ENCODE data around the gene WAPL. TPM values are rescaled to one million over a fixed set of nuclear protein-coding genes. Genes with fewer than 3 reads are reported as not detected.
"Not testable (repeated sequence)": the region's sequence is repeated elsewhere in the genome, so short reads cannot be mapped to it uniquely, and the experiment has no call there.

WAPL gene
- total RNA-seq, 1 donor from 2014 or later = 34.2 TPM

DNA sequence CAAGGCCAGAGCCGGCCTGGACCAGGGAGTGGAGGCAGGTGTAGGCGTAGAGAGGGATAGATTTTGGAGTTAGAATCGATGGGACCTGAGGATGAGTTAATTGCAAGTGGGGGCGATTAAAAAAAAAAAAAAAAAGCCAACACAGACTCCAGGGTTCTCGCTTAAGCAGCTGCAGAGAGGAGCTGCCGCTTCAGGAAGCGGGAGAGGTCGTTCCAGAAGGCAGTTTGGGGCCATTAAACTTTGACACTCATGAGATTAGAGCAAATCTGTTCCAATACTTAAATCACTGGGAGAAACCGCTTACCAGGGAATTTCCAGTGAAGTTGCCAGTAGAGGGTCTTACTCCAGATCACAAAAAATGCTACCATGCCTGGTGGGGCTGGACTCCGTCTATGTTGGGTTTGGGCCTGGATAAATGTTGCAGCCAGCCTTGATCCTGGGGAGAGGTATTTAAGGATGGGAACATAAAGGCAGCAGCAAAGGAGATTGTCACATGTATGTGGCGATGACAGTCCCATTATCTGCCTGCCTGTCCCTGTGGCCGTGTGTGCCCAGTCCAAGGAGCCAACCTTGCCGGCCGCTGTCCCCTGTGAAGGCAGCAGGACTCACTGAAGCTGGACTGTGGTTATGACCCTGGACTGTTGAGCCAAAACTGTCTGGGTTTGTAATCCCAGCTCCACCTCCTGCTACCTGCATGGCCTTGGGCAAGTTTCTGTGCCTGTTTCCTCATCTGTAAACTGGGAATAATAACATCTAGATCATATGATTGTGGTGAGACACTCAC, 131.1 kb downstream of the WAPL start:
- DNase-seq (ENCODE audit: low spot score) = no peak

DNA sequence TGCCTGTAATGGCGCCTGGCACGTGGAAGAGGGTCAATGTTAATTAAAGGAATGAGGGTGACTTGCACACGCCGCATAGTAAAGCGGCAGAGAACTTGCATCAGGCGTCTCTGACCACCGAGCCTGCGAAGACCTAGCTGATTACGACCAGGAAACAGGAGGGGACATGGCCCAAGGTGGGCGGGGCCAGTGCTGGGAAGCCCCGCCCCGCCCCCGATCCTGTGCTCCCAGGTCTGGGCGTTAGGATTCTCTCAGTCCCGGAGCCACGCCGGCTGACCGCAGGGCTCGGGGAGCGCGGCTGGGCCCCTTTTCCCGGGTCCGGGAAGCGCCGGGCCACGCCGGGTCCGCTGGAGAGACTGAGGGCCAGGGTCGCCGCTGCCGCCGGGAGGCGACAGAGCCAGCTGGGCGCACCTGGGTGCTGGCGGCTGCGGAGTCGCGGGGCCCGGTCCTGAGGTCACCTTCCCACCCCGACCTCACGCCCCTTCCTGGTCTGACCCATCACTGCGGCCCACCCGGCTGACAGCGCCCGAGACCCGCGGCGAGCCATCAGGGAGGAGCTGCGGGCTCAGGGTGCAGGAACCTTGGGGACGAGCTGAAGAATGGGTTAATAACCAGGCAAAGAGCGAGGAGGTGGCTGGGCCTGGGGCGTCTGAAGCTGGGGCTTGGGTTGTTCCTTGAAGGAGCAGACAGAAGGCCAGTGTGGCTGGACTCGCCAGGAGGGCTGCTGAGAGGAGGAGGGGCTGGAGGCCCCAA, 132.0 kb downstream of the WAPL start:
- DNase-seq (ENCODE audit: low spot score) = no peak

- DNase-seq (ENCODE audit: low spot score) = not testable (repeated sequence)
Measured at GRCh38 chr10:86389109-86389440, 132.5 kb downstream of the WAPL start.

DNA sequence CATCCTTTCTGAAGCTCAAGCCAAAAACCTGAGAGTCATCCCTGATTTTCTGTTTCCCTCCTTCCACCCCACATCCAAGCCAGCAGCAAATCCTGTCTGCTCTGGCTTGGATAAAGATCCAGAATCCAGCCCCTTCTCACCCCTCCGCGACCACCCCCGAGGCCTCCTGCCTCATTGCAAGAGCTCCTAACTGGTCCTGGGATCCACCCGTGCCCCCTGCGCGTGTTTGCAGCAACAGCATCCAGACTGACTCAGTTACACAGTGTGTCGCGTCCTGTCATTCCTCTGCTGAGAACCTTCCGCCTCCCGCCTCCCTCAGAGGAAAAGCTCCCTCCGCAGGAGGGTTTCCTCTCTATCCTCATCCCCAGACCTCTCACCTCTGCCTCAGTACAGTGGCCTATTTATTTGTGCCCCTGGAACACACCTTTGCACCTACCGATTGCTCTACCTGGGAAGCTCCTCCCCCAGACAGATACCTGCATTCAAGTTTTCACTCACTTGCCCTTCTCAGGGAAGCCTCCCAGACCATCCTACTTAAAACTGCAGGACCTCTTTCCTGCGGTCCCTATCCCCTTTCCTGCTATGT, 133.4 kb downstream of the WAPL start:
- DNase-seq (ENCODE audit: low spot score) = no peak

DNA sequence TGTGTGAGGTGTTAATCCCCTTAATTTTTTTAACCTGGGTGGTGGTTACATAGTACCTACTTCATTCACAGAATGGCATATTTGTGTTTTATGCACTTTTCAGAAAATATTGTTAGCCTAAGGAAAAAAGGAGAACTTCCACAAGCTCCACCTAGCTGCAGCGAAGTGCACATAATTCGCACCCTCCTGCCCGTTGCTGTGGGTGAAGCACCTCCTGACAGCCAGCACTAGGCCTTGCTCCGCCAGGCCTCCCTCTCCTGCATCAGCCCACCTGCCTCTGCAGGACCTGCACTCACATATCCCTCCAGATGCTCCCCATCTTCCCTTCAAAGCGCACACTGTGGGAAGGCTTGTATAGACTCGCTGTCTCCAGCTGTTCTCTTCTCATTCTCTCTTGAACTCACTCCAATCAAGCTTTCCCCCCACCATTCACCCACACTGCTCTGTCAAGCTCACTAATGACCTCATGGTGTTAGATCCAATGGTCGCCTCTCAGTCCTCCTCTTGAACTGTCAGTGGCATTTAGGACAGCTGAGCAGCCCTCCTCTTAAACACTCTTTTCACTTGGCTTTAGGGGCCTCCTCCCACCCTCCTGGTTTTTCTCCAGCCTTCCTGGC, 134.3 kb downstream of the WAPL start:
- DNase-seq (ENCODE audit: low spot score) = peak; percentile 57

GRCh38 chr10:86385806-86386205, 135.8 kb downstream of the WAPL start:
- DNase-seq (ENCODE audit: low spot score) = peak; percentile 62

Other genes starting within 250 kb of the WAPL start
- 2.1 TPM for gene GRID1, start 155.0 kb downstream of the WAPL start, total RNA-seq
- gene OPN4, start 132.8 kb upstream of the WAPL start, total RNA-seq = not detected
- 1.3 TPM for gene LDB3, start 146.7 kb upstream of the WAPL start, total RNA-seq
- gene BMPR1A, start 234.8 kb upstream of the WAPL start, total RNA-seq = 43.5 TPM